ENCODE data around the gene SIVA1.

- TF ChIP-seq, protein P1, sequence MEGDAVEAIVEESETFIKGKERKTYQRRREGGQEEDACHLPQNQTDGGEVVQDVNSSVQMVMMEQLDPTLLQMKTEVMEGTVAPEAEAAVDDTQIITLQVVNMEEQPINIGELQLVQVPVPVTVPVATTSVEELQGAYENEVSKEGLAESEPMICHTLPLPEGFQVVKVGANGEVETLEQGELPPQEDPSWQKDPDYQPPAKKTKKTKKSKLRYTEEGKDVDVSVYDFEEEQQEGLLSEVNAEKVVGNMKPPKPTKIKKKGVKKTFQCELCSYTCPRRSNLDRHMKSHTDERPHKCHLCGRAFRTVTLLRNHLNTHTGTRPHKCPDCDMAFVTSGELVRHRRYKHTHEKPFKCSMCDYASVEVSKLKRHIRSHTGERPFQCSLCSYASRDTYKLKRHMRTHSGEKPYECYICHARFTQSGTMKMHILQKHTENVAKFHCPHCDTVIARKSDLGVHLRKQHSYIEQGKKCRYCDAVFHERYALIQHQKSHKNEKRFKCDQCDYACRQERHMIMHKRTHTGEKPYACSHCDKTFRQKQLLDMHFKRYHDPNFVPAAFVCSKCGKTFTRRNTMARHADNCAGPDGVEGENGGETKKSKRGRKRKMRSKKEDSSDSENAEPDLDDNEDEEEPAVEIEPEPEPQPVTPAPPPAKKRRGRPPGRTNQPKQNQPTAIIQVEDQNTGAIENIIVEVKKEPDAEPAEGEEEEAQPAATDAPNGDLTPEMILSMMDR (conservative IDR thresholded peaks at IDR 0.05; ENCODE audit: low read length): no peak
- TF ChIP-seq EZH2phosphoT487 (IDR thresholded peaks at IDR 0.05; ENCODE audit: borderline replicate concordance): no peak
Measured at GRCh38 chr14:104777808-104778249, 24.9 kb downstream of the SIVA1 start.
